HUES6 (cell line): Measurements from ENCODE around the gene MTLN.
"Not testable (repeated sequence)": the region's sequence is repeated elsewhere in the genome, so short reads cannot be mapped to it uniquely, and the experiment has no call there.

Source experiments
- H3K27ac ChIP-seq: 2 replicates; pipeline ENCODE4 v1.7.0; 2013; ENCODE audit warnings: low read depth, mild to moderate bottlenecking, low read length, inconsistent platforms
- H3K27me3 ChIP-seq: 2 replicates; pipeline ENCODE4 v1.6.1; 2013; ENCODE audit warnings: low read length; ENCODE audit not compliant: control insufficient read depth, insufficient read depth
- H3K36me3 ChIP-seq: 2 replicates; pipeline ENCODE4 v1.6.1; 2013; ENCODE audit warnings: low read length; ENCODE audit not compliant: control insufficient read depth, insufficient read depth
- H3K4me1 ChIP-seq: 2 replicates; pipeline ENCODE4 v1.6.1; 2013; ENCODE audit warnings: low read length; ENCODE audit not compliant: control insufficient read depth, insufficient read depth
- H3K4me3 ChIP-seq: 2 replicates; pipeline ENCODE4 v1.5.1; 2013; ENCODE audit warnings: low read depth, low read length
- H3K9ac ChIP-seq: one replicate; pipeline ENCODE4 v1.6.1; 2013; ENCODE audit warnings: mild to moderate bottlenecking, low read length
- H3K9me3 ChIP-seq: 2 replicates; pipeline ENCODE4 v1.6.1; 2013; ENCODE audit warnings: low read depth, low read length; ENCODE audit not compliant: control insufficient read depth, insufficient read depth

Gene MTLN

GRCh38 chr2:110197452-110197851 lies 14.9 kb downstream of the MTLN start:
- H3K27me3 ChIP-seq, result no peaks in the 10 kb centered on the region
- no peak overlapping the region for H3K27ac ChIP-seq
- no peak overlapping the region for H3K9ac ChIP-seq
- H3K4me3 ChIP-seq, result no peak overlapping the region
- no peaks in the 10 kb centered on the region for H3K9me3 ChIP-seq
- no peaks in the 10 kb centered on the region for H3K36me3 ChIP-seq
- H3K4me1 ChIP-seq, result no peaks in the 10 kb centered on the region

DNA sequence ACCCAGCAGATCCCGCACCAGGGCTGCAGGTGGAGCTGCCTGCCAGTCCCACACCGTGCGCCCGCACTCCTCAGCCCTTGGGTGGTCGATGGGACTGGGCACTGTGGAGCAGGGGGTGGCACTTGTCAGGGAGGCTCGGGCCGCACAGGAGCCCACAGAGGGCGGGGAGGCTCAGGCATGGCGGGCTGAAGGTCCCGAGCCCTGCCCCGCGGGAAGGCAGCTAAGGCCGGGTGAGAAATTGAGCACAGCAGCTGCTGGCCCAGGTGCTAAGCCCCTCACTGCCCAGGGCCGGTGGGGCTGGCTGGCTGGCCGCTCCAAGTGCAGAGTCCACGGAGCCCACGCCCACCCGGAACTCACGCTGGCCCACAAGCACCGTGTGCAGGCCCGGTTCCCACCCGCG lies 22.2 kb downstream of the MTLN start:
- not testable (repeated sequence) for H3K36me3 ChIP-seq, H3K27me3 ChIP-seq, H3K4me3 ChIP-seq, H3K4me1 ChIP-seq, H3K27ac ChIP-seq, H3K9ac ChIP-seq
- peaks cover 17% of the 10 kb centered on the region for H3K9me3 ChIP-seq

DNA sequence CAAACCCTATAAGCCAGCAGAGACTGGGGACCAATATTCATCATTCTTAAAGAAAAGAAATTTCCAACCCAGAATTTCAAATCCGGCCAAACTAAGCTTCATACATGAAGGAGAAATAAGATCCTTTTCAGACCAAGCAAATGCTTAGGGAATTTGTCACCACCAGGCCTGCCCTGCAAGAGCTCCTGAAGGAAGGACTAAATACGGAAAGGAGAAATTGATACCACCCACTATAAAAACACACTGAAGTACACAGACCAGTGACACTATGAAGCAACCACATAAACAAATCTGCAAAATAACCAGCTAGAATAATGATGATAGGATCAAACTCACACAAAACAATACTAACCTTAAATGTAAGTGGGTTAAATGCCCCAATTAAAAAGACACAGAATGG lies 29.9 kb downstream of the MTLN start:
- no peak overlapping the region for H3K9ac ChIP-seq
- H3K9me3 ChIP-seq, result peaks cover 38% of the 10 kb centered on the region
- no peaks in the 10 kb centered on the region for H3K36me3 ChIP-seq
- H3K4me3 ChIP-seq, result no peak overlapping the region
- no peaks in the 10 kb centered on the region for H3K27me3 ChIP-seq
- no peaks in the 10 kb centered on the region for H3K4me1 ChIP-seq
- H3K27ac ChIP-seq, result no peak overlapping the region

- Histone ChIP-seq H3K9me3 (peaks cover 31% of the 10 kb centered on the region), H3K4me1 (no peaks in the 10 kb centered on the region), H3K27me3 (no peaks in the 10 kb centered on the region), H3K4me3 (no peak overlapping the region), H3K36me3 (no peaks in the 10 kb centered on the region), H3K9ac (no peak overlapping the region), H3K27ac (no peak overlapping the region)
Observed at GRCh38 chr2:110180036-110180435, 32.3 kb downstream of the MTLN start.

- Histone ChIP-seq H3K9me3 (no peaks in the 10 kb centered on the region), H3K36me3 (no peaks in the 10 kb centered on the region), H3K27ac (no peak overlapping the region), H3K4me1 (no peaks in the 10 kb centered on the region), H3K27me3 (no peaks in the 10 kb centered on the region), H3K4me3 (no peak overlapping the region), H3K9ac (no peak overlapping the region)
Observed at GRCh38 chr2:110173523-110173922, 38.8 kb downstream of the MTLN start.

GRCh38 chr2:110172506-110172905 lies 39.8 kb downstream of the MTLN start:
- Histone ChIP-seq H3K36me3 (no peaks in the 10 kb centered on the region), H3K9ac (no peak overlapping the region), H3K27ac (no peak overlapping the region), H3K4me1 (peaks cover 6% of the 10 kb centered on the region), H3K4me3 (no peak overlapping the region), H3K9me3 (no peaks in the 10 kb centered on the region), H3K27me3 (no peaks in the 10 kb centered on the region)

- Histone ChIP-seq H3K9ac (no peak overlapping the region), H3K4me1 (peaks cover 20% of the 10 kb centered on the region), H3K27me3 (no peaks in the 10 kb centered on the region), H3K9me3 (no peaks in the 10 kb centered on the region), H3K27ac (no peak overlapping the region), H3K36me3 (no peaks in the 10 kb centered on the region), H3K4me3 (no peak overlapping the region)
Observed at GRCh38 chr2:110170102-110170501, 42.2 kb downstream of the MTLN start.

DNA sequence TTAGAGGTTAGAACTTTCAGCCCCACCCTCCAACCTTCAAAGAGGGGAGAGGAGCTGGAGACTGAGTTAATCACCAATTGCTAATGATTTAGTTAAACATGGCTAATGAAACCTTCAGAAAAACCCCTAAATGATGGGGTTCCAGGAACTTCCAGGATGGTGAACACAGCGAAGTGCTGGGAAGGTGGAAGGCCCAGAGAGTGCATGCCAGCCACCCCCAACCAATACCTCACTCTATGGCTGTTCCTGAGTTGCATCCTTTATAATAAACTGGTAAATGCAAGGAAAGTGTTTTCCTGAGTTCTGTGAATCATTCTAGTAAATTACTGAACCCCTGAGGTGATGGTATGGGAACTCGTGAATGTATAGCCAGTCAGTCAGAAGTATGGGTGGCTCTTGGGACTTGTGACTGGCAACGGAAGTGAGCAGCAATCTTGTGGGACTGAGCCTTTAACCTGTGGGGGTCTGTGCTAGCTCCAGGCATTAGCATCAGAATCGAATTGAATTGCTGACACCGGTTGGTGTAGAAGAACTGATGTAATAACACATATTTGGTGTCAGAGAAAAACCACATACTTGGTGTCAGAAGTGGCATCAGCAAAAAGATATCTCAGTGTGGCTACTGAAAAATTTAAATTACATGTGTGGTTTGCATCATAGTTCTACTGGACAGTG lies 44.9 kb downstream of the MTLN start:
- H3K4me3 ChIP-seq, result peak overlapping the region; percentile 22; the same call in 1 of the 2 replicates
- H3K36me3 ChIP-seq, result no peaks in the 10 kb centered on the region
- H3K9me3 ChIP-seq, result no peaks in the 10 kb centered on the region
- no peak overlapping the region for H3K9ac ChIP-seq
- peak overlapping the region; percentile 55; the same call in 1 of the 2 replicates for H3K27ac ChIP-seq
- no peaks in the 10 kb centered on the region for H3K27me3 ChIP-seq
- H3K4me1 ChIP-seq, result peaks cover 20% of the 10 kb centered on the region

GRCh38 chr2:110166266-110166665 lies 46.1 kb downstream of the MTLN start:
- H3K36me3 ChIP-seq, result no peaks in the 10 kb centered on the region
- H3K9me3 ChIP-seq, result no peaks in the 10 kb centered on the region
- no peak overlapping the region for H3K27ac ChIP-seq
- no peak overlapping the region for H3K4me3 ChIP-seq
- no peaks in the 10 kb centered on the region for H3K27me3 ChIP-seq
- no peak overlapping the region for H3K9ac ChIP-seq
- H3K4me1 ChIP-seq, result peaks cover 20% of the 10 kb centered on the region
